Measurements from ENCODE around the gene CERKL. TPM values are rescaled to one million over a fixed set of nuclear protein-coding genes. Genes with fewer than 3 reads are reported as not detected.

The CERKL gene
- total and polyA plus RNA-seq, 9 of the 15 experiments (the other 6 are each of a cell fraction or from before 2014, with no cell fraction given), result 0.04 to 0.08 TPM; not detected in 7

DNA sequence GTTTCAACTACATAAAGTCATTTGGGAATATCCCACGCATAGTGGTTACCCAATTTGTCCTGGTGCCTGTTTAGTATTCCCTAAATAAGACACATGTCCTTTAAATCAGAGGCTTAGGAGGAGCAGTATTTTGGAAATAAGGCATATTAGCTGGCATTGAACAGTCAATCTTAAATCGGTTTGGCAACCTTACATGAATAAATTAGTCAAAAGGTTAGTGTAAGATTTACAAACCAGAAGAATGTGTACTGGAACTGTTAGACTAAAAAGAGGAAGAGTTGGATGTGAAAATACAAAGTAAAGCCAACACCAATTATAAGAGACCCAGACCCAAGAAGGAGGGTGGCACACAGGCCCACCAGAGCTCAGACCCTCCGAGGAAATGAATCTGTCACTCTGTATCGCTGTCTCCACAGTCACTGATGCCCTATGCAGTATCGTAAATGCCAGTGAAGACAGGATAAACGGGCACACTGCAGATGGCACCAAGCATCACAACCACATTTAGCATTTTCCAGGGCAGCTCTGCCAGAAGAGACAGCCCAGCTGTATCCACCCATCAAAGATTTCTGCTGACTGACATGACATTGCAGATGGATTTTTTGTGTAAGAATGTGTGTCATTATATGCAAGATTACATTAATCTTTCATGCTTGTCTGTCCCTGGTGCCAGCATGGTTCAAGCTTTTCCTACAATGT is 90.4 kb downstream of the CERKL start (continued):
- no peak for TF ChIP-seq E2F1 (CRISPR knock-in tag; IDR thresholded peaks at IDR 0.05)
- TF ChIP-seq ZNF124 (CRISPR knock-in tag; IDR thresholded peaks at IDR 0.05), result no peak
- TF ChIP-seq C11orf30 (IDR thresholded peaks at IDR 0.05; ENCODE audit: low read depth), result no peak
- TF ChIP-seq BRD4 (IDR thresholded peaks at IDR 0.05), result no peak
- TF ChIP-seq, protein P1, sequence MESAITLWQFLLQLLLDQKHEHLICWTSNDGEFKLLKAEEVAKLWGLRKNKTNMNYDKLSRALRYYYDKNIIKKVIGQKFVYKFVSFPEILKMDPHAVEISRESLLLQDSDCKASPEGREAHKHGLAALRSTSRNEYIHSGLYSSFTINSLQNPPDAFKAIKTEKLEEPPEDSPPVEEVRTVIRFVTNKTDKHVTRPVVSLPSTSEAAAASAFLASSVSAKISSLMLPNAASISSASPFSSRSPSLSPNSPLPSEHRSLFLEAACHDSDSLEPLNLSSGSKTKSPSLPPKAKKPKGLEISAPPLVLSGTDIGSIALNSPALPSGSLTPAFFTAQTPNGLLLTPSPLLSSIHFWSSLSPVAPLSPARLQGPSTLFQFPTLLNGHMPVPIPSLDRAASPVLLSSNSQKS (CRISPR knock-in tag; IDR thresholded peaks at IDR 0.05), result no peak
- no peak for TF ChIP-seq CREB5 (CRISPR knock-in tag; IDR thresholded peaks at IDR 0.05)
- TF ChIP-seq LEF1 (IDR thresholded peaks at IDR 0.05), result no peak

Measured in K562 (cell line).